GM13976 (cell line): Measurements from ENCODE around the gene IZUMO4.

Experiments used
- DNase-seq: peaks from one replicate; pipeline ENCODE4 v3.0.0; 2012; ENCODE audit warnings: low spot score
- in situ Hi-C: fragments of 300-500 bp; cut with MboI; formaldehyde crosslinking; loops from one replicate; pipeline ENCODE4 v1.12.0; 2022; ENCODE audit warnings: low sequenced_read_pairs, mixed read lengths, inconsistent platforms; ENCODE audit not compliant: unreplicated experiment
- TF ChIP-seq, protein P1 (sequence below): IDR thresholded peaks from 2 replicates; pipeline ENCODE4 v1.5.1; 2012; ENCODE audit warnings: borderline replicate concordance, mild to moderate bottlenecking; ENCODE audit not compliant: insufficient read depth; ENCODE audit errors: extremely low read depth, missing control alignments, control extremely low read depth

Gene IZUMO4

DNA sequence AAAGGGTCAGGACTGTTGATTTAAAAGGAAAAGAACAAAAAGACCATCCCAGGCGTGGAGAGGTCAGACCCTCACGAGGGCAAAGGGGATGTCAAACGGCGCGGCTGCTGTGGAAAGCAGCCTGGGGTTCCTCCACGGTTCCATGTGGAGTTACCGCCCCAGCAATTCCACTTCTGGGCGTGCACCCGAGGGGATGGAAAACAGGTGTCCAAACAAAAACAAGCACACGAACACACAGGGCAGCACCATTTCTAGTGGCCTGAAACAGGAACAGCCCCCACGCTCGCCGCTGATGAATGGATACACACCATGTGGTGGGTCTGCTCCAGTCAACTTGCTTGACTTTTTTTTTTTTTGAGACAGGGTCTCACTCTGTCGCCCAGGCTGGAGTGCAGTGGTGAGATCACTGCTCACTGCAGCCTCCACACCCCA lies 43.4 kb downstream of the IZUMO4 start:
- no peak for DNase-seq
- in situ Hi-C loops = no loop called here
- TF ChIP-seq, protein P1, sequence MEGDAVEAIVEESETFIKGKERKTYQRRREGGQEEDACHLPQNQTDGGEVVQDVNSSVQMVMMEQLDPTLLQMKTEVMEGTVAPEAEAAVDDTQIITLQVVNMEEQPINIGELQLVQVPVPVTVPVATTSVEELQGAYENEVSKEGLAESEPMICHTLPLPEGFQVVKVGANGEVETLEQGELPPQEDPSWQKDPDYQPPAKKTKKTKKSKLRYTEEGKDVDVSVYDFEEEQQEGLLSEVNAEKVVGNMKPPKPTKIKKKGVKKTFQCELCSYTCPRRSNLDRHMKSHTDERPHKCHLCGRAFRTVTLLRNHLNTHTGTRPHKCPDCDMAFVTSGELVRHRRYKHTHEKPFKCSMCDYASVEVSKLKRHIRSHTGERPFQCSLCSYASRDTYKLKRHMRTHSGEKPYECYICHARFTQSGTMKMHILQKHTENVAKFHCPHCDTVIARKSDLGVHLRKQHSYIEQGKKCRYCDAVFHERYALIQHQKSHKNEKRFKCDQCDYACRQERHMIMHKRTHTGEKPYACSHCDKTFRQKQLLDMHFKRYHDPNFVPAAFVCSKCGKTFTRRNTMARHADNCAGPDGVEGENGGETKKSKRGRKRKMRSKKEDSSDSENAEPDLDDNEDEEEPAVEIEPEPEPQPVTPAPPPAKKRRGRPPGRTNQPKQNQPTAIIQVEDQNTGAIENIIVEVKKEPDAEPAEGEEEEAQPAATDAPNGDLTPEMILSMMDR = no peak

GRCh38 chr19:2142173-2142829 lies 45.6 kb downstream of the IZUMO4 start:
- no peak for DNase-seq
- TF ChIP-seq, protein P1 = no peak
- in situ Hi-C loops = no loop called here

DNA sequence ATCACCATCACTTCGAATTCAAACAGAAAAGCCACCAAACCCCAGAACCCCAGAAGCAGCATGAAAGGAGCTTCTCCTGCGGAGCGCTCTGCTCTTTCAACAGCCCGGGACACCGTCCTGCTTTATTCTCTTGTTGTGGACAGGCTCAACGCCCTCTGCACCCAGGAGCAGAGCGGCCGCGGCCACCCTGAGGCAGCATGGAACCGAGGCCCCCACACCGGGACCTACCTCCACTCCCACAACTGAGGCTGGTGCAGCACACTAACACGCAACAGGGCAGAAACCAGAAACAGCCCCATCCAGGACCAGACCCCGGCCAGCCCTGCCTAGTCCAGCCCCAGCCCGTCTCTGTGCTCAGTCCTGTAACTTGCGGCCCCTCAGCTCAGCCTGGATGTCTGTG lies 47.5 kb downstream of the IZUMO4 start:
- TF ChIP-seq, protein P1 = no peak
- in situ Hi-C loops = no loop called here
- no peak for DNase-seq

DNA sequence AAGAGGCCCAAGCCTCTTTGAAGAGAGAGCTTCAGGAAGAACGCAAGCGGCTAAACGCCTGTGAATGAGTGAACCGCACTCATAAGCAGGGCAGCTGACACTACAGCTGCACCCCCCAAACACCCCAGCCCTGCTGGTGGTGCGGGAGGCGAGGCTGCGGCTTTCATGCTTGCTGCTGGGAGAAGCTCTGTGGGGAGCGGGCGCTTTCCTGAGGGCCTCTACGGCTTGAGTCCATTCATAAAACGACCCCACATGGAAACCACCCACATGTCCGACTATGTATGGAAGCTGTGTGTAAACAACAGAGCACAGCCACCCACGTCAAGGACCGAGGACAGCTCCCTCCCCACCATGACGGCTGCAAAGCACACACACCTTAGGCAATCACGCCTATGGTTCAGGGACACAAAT lies 49.1 kb downstream of the IZUMO4 start:
- DNase-seq = no peak
- TF ChIP-seq, protein P1 = no peak
- in situ Hi-C loops = no loop called here

GRCh38 chr19:2148482-2149135 lies 51.9 kb downstream of the IZUMO4 start:
- in situ Hi-C loops = no loop called here
- no peak for DNase-seq
- TF ChIP-seq, protein P1 = no peak
